GM18508 (cell line): ENCODE data around the gene CSAD.

Experiments
- ATAC-seq: cut with Tn5 transposase; IDR thresholded peaks from one replicate; pipeline ENCODE4 v1.9.1; 2021; ENCODE audit warnings: moderate number of reproducible peaks; ENCODE audit not compliant: insufficient read depth, unreplicated experiment

Gene CSAD

GRCh38 chr12:53159195-53159839, 21.4 kb downstream of the CSAD start:
- no peak for ATAC-seq

- no peak for ATAC-seq
These were observed 28.3 kb downstream of the CSAD start for GRCh38 chr12:53152390-53152789.

DNA sequence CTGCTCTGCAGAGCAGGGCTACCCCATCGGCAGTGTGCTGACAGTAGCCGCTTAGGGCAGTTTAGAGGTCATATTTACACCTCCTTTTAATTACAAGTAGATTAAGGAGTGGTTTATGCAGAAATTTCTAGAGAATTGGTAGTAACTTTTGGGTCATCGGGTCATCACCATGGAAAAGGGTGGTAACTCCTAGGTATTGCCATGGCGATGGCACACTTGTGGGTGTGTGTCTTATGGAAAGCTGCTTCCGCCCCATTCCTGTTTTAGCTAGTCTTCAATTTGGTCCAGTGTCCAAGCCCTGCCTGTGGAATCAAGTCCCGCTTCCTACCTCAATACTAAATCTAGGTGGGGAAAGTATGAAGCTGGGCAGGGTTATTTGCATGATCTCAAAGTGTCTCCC, 29.7 kb downstream of the CSAD start:
- ATAC-seq = no peak

DNA sequence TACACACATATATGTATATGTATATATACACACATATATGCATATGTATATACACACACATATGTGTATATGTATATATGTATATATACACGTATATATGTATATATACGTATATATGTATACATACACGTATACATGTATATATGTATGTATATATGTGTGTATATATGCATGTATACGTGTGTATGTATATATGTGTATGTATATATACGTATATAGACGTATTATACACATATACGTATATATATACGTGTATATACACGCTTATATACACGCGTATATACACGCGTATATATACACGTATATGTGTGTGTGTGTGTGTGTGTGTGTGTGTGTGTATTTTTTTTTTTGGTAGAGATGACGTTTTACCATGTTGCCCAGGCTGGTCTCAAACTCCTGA, 33.1 kb downstream of the CSAD start:
- no peak for ATAC-seq

- ATAC-seq = no peak
These were observed 33.5 kb downstream of the CSAD start for GRCh38 chr12:53147181-53147580.

- no peak for ATAC-seq
These were observed 35.1 kb downstream of the CSAD start for GRCh38 chr12:53145383-53146260.

GRCh38 chr12:53143355-53143754, 37.4 kb downstream of the CSAD start:
- ATAC-seq = no peak

DNA sequence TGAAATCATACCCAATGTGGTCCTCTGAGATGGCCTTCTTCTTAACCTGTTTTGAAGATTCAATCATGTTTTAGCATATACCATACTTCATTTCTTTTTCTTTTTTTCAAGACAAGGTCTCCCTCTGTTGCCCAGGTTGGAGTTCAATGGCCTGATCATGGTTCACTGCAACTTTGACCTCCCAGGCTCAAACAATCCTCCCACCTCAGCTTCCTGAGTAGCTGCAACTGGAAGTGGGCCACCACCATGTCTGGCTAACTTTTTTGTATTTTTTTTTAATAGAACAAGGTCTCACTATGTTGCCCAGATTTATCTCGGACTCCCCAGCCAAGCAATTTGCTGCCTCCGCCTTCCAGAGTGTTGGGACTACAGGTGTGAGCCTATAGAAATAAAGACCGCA, 47.0 kb downstream of the CSAD start:
- no peak for ATAC-seq

DNA sequence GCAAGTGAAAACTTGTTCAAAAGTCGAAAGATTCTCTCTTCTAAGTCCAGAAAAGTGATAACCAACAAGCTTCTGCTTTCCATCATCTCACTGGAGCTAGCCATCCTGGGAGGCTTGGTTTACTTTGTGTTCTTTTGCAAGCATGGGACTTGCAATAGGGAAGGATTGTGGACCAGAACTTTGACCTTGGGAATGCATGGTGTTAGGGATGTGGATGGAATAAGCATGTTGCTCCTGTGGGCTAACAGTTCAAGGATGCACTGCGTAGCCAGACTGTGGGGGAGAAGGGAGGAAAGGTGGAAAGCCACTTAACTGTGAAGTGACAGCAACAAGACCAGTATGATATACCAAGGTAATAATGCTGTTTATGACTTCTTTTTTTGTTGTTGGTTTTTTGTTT, 48.9 kb downstream of the CSAD start:
- no peak for ATAC-seq

DNA sequence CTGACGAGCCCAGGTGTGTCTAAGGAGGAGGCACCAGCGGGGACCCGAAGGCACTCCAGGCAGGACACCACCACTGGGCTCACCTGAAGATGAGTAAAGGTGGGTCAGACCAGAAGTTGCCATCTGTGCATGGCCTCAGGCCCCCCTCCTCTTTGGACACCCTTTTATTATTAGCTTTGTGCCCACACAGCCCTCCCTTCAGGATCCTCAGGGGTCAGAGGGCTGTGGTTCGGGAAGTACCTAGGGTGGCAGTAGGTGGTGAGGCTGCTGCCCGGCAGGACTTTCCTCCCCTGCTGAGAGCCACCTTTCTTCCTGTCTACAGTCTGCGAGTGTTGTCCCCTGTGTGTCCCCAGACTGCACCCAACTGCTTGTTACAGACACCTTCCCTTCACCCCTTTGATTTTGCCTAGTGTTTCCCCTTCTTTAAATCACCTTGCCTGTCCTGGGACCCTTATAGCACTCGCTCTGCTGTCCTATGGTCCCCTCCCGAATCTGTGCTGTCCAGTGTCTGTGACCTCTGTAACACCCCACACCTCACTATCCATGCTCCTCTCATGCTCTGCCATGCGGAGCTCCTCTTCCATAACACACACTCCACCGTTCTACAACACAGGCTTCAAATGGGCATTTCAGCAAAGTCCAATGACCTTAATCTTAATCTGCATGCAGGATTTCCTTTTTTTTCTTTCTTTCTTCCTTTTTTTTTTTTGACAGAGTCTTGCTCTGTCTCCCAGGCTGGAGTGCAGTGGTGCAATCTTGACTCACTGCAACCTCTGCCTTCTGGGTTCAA, 51.8 kb downstream of the CSAD start:
- ATAC-seq = no peak

- no peak for ATAC-seq
These were observed 53.6 kb downstream of the CSAD start for GRCh38 chr12:53127169-53127568.

DNA sequence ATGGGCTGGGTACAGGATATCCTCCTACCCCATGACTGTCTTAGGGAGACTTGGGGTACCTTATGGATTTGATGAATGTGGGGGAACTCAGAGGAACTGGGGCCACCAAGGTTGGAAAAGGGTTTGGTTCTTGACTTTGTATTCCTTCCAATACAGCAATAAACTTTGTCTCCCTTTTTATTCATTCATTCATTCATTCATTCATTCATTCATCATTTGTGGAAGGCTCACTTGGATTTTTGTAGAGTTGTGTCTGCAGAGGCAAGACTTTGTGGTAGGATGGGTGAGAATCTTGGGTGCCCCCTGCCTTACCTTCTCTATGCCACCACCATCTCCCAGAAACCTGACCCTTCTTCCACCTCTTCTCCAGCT, 56.4 kb downstream of the CSAD start:
- no peak for ATAC-seq

DNA sequence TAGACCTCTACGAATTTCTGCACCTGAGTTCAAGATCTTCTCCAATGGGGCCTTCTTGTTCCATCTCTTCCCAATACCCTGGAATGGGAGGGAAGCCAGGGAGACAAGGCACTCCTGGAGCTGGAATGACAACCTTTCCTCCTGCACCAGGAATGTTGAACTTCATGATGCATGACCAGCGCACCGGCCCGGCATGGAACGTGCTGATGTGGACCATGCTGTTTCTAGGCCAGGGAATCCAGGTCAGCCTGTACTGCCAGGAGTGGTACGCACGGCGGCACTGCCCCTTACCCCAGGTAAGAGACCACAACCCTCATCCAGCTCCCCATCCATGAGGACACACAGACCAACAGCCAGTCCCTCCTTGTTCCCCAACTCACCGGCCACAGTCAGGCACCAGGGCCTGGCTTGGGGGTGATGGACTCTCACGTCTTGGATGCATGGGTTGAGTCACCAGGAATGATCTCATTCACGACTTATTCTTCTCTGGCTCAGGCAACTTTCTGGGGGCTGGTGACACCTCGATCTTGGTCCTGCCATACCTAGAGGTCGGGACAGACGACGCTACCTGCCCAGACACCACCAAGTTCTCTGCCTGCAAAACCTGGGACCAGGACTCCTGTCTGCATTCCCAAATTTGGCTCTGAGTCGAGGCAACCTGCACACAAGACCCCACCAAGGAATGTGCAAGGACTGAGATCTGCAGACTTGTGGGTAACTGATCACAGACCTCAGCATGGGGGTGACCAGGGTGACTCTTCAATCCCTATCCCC, 57.0 kb downstream of the CSAD start:
- ATAC-seq = no peak

- no peak for ATAC-seq
These were observed 57.7 kb downstream of the CSAD start for GRCh38 chr12:53122961-53123468.

GRCh38 chr12:53120685-53121525, 59.8 kb downstream of the CSAD start:
- no peak for ATAC-seq

GRCh38 chr12:53118751-53119300, 61.9 kb downstream of the CSAD start:
- no peak for ATAC-seq

DNA sequence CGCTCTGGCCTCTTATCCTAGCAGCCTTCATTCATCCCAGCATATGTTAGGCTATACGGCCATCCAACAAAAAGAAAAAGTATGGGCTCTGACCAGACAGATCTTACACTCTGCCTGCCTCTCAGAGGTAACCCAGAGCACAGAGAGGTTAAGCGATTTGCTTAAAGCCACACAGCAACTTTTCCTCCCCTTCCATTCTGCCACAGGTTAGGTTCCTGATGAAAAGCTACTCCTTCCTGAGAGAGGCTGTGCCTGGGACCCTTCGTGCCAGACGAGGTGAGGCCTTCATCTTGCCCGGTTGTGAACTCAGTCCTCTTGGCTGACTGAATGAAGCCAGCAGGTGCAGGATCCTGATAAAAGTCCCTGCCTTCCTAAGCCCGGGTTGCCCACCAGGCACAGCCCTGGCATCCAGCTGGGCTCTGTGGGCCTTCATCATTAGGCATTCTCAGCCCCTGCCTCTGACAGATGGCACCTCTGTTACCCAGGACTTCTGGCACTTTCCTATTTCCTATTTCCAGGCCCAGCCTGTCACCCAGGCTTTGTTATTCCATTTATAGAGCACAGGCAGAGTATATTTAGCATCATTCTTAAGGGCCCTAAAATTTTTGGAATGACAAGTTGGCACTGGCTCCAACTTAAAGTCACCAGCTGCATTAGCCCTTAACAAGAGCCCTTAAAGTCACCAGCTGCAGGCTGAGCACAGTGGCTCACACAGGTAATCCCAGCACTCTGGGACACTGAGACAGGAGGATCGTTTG, 64.7 kb downstream of the CSAD start:
- ATAC-seq = no peak

DNA sequence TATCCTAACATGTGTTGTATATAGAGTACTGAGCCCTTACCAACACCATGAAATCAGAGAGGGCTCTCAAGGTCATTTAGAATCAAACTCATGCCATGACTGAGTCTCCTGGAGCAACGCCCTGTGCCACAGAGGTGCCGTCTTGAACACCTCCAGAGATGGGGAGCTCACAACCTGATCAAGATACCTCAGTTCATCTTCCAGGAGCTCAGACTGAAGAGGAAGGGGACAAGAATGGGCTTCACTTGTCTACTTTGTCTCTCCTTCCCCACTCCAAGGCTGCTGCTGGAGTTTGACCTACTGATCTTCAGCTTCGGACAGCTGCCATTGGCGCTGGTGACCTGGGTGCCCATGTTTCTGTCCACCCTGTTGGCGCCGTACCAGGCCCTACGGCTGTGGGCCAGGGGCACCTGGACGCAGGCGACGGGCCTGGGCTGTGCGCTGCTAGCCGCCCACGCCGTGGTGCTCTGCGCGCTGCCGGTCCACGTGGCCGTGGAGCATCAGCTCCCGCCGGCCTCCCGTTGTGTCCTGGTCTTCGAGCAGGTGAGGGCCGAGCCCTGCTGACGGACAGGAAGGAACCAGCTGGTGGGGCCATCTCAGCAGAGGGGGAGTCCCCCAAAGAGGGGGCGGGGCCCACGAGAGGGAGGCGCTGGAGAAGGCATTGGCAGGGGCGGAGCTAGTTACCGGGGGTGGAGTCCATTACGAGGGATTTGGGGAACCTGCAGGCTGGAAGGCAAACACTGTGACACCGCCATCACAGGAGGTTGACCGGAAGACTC, 65.4 kb downstream of the CSAD start:
- ATAC-seq = no peak
